ENCODE data around the gene PHF10.

The PHF10 gene

GRCh38 chr6:169724494-169725124, at the start of gene PHF10:
PHF10 (minus strand) TSS chr6:169724500; CDS start chr6:169723931, 569 bp downstream.
- peak; percentile 82 for DNase-seq

- DNase-seq, result no peak
These were observed 42.8 kb upstream of the PHF10 start for GRCh38 chr6:169766921-169767736.

GRCh38 chr6:169766232-169766631, 41.9 kb upstream of the PHF10 start:
- DNase-seq, result no peak

- peak; percentile 35 for DNase-seq
These were observed 41.5 kb upstream of the PHF10 start for GRCh38 chr6:169765789-169766188.

- no peak for DNase-seq
These were observed 39.6 kb upstream of the PHF10 start for GRCh38 chr6:169763881-169764280.

- DNase-seq, result no peak
These were observed 39.0 kb upstream of the PHF10 start for GRCh38 chr6:169763308-169763707.

GRCh38 chr6:169755162-169755561, 30.9 kb upstream of the PHF10 start:
- DNase-seq, result no peak

- peak; percentile 35 for DNase-seq
These were observed 27.8 kb upstream of the PHF10 start for GRCh38 chr6:169752074-169752623.

- DNase-seq, result peak; percentile 97
These were observed 27.2 kb upstream of the PHF10 start, which contains the start of the genes DYNLT2 and ERMARD for GRCh38 chr6:169751242-169752073. DYNLT2 (minus strand) TSS chr6:169751572; CDS start chr6:169751458, 114 bp downstream. ERMARD (plus strand) TSS chr6:169751622; CDS start chr6:169751658, 36 bp downstream.

GRCh38 chr6:169746556-169746955, 22.3 kb upstream of the PHF10 start:
- DNase-seq, result no peak

GRCh38 chr6:169745405-169745804, 21.1 kb upstream of the PHF10 start:
- no peak for DNase-seq

- DNase-seq, result no peak
These were observed 17.0 kb upstream of the PHF10 start for GRCh38 chr6:169741344-169741743.

- DNase-seq, result no peak
These were observed 14.8 kb upstream of the PHF10 start for GRCh38 chr6:169738976-169739529.

GRCh38 chr6:169738204-169738975, 14.1 kb upstream of the PHF10 start:
- DNase-seq, result no peak

- DNase-seq, result no peak
These were observed 5.7 kb upstream of the PHF10 start for GRCh38 chr6:169729961-169730360.

GRCh38 chr6:169726963-169727362, 2.7 kb upstream of the PHF10 start:
- no peak for DNase-seq

- no peak for DNase-seq
These were observed 1.7 kb upstream of the PHF10 start for GRCh38 chr6:169726049-169726400.

GRCh38 chr6:169725125-169726048, 1.1 kb upstream of the PHF10 start:
- peak; percentile 50 for DNase-seq

GRCh38 chr6:169723991-169724493, 258 bp downstream of the PHF10 start:
- DNase-seq, result peak; percentile 64

GRCh38 chr6:169723200-169723909, 945 bp downstream of the PHF10 start:
- peak; percentile 86 for DNase-seq
